SIG-M5 treated with dmso at 0.1 percent for 504 hours (cell line): Measurements from ENCODE around the gene ETFA.
A peak's percentile ranks its signal among the peaks of the same experiment; 100 is the strongest.
"Not testable (repeated sequence)": the region's sequence is repeated elsewhere in the genome, so short reads cannot be mapped to it uniquely, and the experiment has no call there.

Experiments used
- DNase-seq: peaks from one replicate; lab custom pipeline; 2025; ENCODE audit not compliant: unreplicated experiment; lab: John Stamatoyannopoulos, UW

Gene ETFA

GRCh38 chr15:76327191-76328105 lies 16.2 kb upstream of the ETFA start:
- DNase-seq, result no peak

DNA sequence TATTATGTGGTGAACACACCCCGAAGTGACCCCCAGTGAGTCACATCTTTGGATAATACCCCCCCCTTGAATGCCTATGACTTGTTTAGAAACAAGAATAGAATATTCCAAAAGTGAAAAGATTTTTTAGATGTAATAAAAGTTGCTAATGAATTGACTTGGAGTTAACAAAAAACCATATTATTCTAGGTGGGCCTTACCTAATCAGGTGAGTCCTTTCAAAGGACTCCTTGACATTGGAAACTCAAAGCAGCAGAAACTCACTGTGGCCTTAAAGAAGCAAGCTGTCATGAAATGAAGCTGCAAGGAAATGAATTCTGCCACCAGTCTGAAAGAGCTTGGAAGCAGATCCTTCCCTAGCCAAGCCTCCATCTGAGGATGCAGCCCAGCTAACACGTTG lies 14.4 kb upstream of the ETFA start:
- no peak for DNase-seq

DNA sequence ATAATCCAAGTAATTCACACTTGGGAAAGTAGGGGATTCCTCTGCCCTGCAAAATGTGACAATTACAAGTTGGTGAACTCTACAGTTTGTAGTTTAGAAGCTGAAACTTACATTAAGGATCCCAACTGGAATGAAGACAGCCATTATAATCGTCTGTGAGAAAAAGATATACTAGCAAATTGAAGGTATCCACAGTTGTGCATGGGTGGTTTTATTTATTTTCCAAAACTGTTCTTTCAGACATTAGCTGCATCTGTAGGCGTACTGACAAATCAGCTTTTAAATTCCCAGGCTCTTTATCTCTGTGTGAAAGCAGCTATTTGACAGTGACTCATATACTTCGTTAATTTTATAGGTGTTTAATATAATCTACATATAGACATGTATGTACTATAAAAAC lies 12.8 kb upstream of the ETFA start:
- DNase-seq, result no peak

DNA sequence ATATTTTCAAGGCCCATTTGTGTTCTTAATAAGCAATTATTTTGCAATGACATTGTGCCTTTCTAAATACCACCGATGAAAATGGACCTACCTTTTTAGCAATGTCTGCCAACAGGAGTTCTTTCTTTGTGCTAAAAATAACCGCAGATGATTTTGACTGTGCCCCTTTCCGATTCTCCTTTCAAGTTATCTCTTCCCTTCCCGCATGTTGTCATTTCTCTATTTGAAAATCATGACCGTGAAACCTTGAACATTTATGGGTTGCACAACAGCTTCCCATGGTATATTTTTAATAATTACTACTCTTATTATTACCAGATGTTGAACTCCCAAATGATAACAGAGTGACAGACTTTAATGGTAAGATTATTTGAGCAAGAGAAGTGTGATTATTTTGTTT lies 10.3 kb upstream of the ETFA start:
- DNase-seq, result no peak

DNA sequence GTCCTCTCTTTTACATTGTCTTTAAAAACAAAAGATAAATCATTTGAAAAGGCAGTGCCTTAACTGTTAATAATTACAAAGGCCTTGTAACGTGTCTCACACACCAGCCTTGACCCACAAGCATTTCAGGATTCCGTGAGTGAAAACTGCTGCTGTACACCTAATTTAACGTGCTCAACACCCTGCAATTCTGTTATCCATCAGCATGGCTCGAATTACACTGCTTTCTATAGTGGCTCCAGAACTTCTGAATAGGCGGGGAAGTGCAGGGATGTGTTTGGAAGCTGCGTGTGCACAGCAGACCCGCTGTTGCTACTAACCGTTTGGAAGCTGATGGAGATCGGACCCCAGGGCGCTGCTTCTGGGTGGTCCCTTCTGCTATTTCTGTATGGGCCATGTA lies 9.9 kb upstream of the ETFA start:
- DNase-seq, result no peak

GRCh38 chr15:76320012-76320411 lies 8.7 kb upstream of the ETFA start:
- DNase-seq, result no peak

DNA sequence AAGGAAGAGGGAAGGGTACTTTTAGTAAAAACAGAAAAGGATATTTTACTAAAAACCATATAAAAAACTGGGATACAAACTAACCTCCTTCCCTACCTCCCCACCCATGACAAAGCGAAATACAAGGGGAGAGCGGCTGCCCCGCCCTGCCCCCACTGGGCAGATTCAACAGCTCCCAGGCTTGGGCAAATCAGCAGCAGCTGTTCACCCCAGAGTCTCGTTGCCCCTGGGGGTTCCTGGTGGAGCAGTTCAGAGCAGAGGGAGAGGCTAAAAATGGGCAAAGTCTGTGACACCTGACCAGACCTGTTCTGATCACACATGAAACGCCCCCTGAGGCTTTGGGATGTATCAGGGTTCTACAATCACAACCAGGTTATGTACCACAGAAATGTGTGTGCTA lies 2.5 kb upstream of the ETFA start:
- DNase-seq, result no peak

GRCh38 chr15:76313175-76313567 lies 1.9 kb upstream of the ETFA start:
- DNase-seq, result not testable (repeated sequence)

- peak; percentile 37 for DNase-seq
Measured at GRCh38 chr15:76312540-76313174, 1.4 kb upstream of the ETFA start.

- DNase-seq, result peak; percentile 15
Measured at GRCh38 chr15:76310475-76311099, 682 bp downstream of the ETFA start.

DNA sequence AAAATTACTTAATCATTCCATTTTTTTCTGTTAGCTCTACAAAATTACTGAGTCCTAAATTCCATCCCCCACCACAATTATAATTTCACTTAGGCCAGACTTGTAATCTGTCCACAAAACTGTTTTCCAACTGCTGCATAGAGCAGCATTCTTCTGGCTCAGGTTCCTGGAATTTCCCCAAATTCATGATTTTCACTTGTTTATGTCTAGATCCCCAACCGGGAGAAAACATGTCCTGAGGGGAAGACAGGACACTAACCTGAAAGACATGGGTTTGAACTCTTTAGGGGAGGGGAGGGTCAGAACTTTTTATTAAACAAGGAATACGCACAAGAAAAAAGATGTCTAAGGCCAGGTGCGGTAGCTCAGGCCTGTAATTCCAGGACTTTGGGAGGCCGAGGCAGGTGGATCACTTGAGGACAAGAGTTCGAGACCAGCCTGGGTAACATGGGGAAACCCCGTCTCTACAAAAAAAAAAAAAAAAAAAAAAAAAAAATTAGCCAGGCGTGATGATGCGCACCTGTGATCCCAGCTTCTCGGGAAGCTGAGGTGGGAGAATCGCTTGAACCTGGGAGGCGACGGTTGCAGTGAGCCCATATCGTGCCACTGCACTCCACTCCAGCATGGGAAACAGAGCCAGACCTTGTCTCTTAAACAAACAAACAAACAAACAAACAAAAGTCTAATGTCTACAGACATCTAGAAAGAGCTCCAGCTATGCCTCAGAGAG lies 1.5 kb downstream of the ETFA start:
- DNase-seq, result no peak

DNA sequence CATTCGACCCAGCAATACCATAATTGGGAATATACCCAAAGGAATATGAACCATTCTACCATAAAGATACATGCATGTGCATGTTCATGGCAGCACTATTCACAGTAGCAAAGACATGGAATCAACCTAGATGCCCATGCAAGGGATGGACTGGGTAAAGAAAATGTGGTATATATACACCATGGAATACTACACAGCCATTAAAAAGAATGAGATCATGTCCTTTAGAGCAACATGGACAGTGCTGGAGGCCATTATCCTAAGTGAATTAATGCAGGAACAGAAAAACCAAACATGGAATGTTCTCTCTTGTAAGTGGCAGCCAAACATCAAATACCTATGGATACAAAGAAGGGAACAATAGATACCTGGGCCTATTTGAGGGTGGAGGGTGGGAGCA lies 7.4 kb downstream of the ETFA start:
- no peak for DNase-seq

DNA sequence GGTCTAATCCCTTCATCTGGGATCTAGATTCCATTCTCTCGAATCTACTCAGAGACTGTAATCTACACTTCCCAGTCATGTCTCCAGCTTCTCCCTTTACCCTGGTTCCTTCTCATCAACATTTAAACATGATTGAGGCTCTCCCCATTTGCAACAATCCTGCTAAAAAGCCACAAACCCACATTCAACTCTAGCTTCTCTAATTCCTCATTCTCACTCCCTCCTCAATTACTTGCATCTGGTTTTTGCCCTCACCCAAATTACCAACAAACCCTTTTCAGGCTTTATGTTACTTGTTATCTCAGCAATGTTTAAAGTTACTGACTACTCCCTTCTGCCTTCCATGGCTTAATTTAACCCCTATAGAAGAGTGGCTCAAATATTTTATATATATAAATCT lies 11.5 kb downstream of the ETFA start:
- DNase-seq, result peak; percentile 61

DNA sequence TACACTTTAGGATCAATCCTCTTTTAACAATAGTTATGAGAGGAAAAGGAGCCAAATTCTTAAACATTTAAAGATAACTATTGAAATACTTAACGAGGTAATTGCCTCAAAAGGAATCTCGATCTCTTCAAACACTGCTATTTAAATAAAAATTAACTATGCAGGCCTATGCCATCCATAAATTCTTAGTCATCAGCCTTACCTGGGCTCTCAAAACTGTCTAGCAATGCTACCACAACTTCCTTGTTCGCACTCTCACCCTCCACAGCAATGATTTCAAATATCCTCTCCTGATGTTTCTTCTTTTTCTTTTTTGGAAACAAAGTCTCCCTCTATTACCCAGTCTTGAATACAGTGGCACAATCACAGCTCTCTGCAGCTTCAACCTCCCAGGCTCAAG lies 12.3 kb downstream of the ETFA start:
- DNase-seq, result no peak

GRCh38 chr15:76297951-76298350 lies 13.3 kb downstream of the ETFA start:
- not testable (repeated sequence) for DNase-seq

GRCh38 chr15:76296849-76297248 lies 14.4 kb downstream of the ETFA start:
- DNase-seq, result no peak

GRCh38 chr15:76294463-76294862 lies 16.8 kb downstream of the ETFA start:
- DNase-seq, result not testable (repeated sequence)

DNA sequence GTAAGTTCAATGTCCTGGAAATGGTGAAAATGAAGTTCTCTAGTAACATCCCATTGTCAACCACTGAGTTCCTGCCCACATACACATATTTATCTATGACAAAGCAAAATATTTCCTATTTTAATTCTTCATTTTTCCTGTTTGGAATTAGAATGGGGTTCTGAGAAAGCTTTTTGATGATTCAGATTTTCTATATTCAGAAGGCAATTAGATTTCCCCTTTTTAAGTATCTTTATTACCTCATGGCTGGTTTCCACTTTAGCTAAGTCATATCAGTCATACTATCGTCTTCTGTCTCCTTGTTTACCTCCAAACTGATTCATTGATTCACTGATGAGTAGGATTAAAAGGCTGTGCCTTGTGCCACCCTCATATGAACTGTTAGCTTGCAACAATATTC lies 17.9 kb downstream of the ETFA start:
- DNase-seq, result no peak

DNA sequence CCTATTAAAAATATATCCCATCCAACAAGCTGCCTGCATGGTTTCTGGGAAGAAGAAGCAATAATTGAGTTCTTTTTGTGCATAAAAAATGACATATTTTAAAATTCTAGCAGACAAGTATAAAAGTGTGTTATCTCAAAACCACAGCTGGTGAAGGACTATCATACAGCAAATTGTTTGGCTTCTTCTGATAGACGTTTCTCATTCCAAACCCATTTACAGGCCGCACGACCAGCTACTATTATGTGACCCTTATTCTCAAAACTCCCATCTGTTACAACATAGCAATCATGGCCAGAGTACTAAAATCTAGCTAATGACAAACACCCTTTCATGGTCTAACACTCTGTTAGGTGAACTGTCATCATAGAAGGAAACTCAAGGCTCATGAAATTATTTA lies 21.7 kb downstream of the ETFA start:
- DNase-seq, result no peak

GRCh38 chr15:76286271-76286879 lies 24.9 kb downstream of the ETFA start:
- no peak for DNase-seq

GRCh38 chr15:76285241-76285825 lies 25.9 kb downstream of the ETFA start:
- DNase-seq, result no peak
